HEK293T (cell line): ENCODE results near the gene GPC4.

Experiments used
- BHLHE40 ChIP-seq: fragments of 450-650 bp; IDR thresholded peaks from 2 replicates; pipeline ENCODE4 v1.6.1; 2016; ENCODE audit warnings: mild to moderate bottlenecking, moderate library complexity, borderline replicate concordance
- CTBP1 ChIP-seq: fragments of 450-650 bp; IDR thresholded peaks from 2 replicates; pipeline ENCODE4 v1.6.1; 2016; ENCODE audit warnings: borderline replicate concordance
- FOXK2 ChIP-seq: fragments of 450-650 bp; IDR thresholded peaks from 2 replicates; pipeline ENCODE4 v1.6.1; 2016; ENCODE audit warnings: mild to moderate bottlenecking
- FOXM1 ChIP-seq: fragments of 450-650 bp; IDR thresholded peaks from 2 replicates; pipeline ENCODE4 v1.6.1; 2017; ENCODE audit warnings: mild to moderate bottlenecking, borderline replicate concordance
- HDGF ChIP-seq: fragments of 450-650 bp; IDR thresholded peaks from 2 replicates; pipeline ENCODE4 v1.6.1; 2017; ENCODE audit warnings: antibody characterized with exemption, borderline replicate concordance
- SP1 ChIP-seq: fragments of 450-650 bp; IDR thresholded peaks from 2 replicates; pipeline ENCODE4 v1.6.1; 2017
- SUZ12 ChIP-seq: fragments of 450-650 bp; IDR thresholded peaks from 2 replicates; pipeline ENCODE4 v1.6.1; 2016; ENCODE audit warnings: mild to moderate bottlenecking
- TARDBP ChIP-seq: fragments of 450-650 bp; IDR thresholded peaks from 2 replicates; pipeline ENCODE4 v1.6.1; 2016
- ZNF384 ChIP-seq: fragments of 450-650 bp; IDR thresholded peaks from 2 replicates; pipeline ENCODE4 v1.6.1; 2016

DNA sequence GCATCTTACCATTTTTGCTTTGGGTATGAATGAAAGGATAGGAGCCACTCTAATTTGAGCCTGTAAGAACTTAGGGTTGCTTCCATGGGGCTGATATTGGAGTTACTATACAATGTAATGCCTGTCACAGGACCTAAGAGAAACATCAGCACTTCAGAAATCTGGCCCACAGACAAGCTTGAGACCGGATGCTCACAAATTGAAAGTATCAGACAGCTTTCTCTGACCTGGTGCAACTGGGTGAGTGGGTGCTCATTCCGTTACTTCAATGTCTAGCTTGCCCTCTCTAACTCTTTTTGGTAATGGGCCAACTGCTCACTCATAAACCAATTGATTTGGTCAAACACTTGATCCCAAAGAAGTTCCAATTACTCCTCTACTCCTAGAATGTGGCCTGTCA, 62.1 kb downstream of the GPC4 start:
- TF ChIP-seq SUZ12 = no peak
- TF ChIP-seq CTBP1 = no peak
- no peak for TF ChIP-seq ZNF384
- no peak for TF ChIP-seq TARDBP
- no peak for TF ChIP-seq FOXK2
- no peak for TF ChIP-seq SP1
- no peak for TF ChIP-seq BHLHE40
- no peak for TF ChIP-seq FOXM1
- TF ChIP-seq HDGF = no peak
